Mononuclear cell (primary cell): ENCODE measurements around the gene C7orf33. TPM values are rescaled to one million over a fixed set of nuclear protein-coding genes. Genes with fewer than 3 reads are reported as not detected.
"Not testable (repeated sequence)": the region's sequence is repeated elsewhere in the genome, so short reads cannot be mapped to it uniquely, and the experiment has no call there.

Source experiments
- H3K27me3 ChIP-seq: 2 replicates; pipeline ENCODE4 v1.6.0; 2011; ENCODE audit warnings: low read length, control low read depth; ENCODE audit not compliant: insufficient read depth
- H3K4me1 ChIP-seq: 2 replicates; pipeline ENCODE4 v1.5.1; 2011; ENCODE audit warnings: mild to moderate bottlenecking, low read length, control low read depth; ENCODE audit not compliant: insufficient read depth
- H3K4me3 ChIP-seq: 2 replicates; pipeline ENCODE4 v1.5.1; 2011; ENCODE audit warnings: mild to moderate bottlenecking, low read length, moderate library complexity
- H3K9me3 ChIP-seq: 2 replicates; pipeline ENCODE4 v1.5.1; 2011; ENCODE audit warnings: low read depth, mild to moderate bottlenecking, control low read depth, low read length
- total RNA-seq: library from RNA; depleted of rRNA; stranded (reverse); fragments of >200 nt; gene quantifications from one replicate; pipeline ENCODE4 v1.2.3, GENCODE V29; 2012

The C7orf33 gene
- total RNA-seq, 1 donor = not detected

- no peak overlapping the region for H3K4me3 ChIP-seq
- peaks cover 5% of the 10 kb centered on the region for H3K4me1 ChIP-seq
- H3K9me3 ChIP-seq = no peaks in the 10 kb centered on the region
- no peaks in the 10 kb centered on the region for H3K27me3 ChIP-seq
These were observed 20.1 kb upstream of the C7orf33 start for GRCh38 chr7:148570510-148570909.

GRCh38 chr7:148570973-148571372, 19.6 kb upstream of the C7orf33 start:
- H3K4me3 ChIP-seq, H3K4me1 ChIP-seq, H3K27me3 ChIP-seq, H3K9me3 ChIP-seq: not testable (repeated sequence)

DNA sequence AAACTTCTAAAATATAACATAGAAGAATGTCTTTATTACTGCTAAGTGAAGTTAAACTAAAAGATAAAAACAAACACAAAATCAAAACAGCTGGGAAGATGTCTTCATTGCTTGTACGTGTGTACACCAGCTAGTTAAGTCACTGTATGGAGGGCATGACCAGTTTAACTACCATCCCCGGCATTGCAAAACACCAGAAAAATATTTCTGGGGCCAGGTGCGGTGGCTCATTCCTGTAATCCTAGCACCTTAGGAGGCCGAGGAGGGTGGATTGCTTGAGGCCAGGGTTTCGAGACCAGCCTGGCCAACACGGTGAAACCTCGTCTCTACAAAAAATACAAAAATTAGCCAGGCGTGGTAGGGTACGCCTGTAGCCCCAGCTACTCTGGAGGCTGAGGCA, 19.2 kb upstream of the C7orf33 start:
- Histone ChIP-seq H3K4me3 (no peak overlapping the region), H3K9me3 (no peaks in the 10 kb centered on the region), H3K4me1 (peaks cover 5% of the 10 kb centered on the region), H3K27me3 (no peaks in the 10 kb centered on the region)

DNA sequence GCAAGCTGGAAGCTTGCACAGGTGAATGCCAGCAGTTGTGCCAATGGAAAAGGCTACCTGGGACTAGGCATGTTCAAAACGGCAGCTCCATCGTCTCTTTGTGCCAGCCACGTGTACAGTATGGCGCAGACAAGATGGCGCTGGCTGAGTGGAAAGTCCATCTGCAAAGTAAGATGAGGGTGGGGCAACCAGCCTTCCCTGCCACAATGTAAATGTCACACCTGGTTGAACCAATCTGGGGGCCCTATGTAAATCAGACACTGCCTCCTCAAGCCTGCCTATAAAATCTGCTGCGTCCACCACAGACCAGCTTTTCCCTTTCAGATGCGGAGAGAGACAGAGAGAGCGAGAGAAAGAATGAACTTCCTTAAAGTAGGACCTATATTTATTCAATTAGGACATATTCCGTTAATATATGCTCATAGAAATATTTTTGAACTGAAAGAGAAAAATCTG, 18.5 kb upstream of the C7orf33 start:
- peaks cover 5% of the 10 kb centered on the region for H3K4me1 ChIP-seq
- no peaks in the 10 kb centered on the region for H3K27me3 ChIP-seq
- no peak overlapping the region for H3K4me3 ChIP-seq
- no peaks in the 10 kb centered on the region for H3K9me3 ChIP-seq

- not testable (repeated sequence) for H3K4me3 ChIP-seq, H3K9me3 ChIP-seq, H3K27me3 ChIP-seq, H3K4me1 ChIP-seq
These were observed 17.0 kb upstream of the C7orf33 start for GRCh38 chr7:148573581-148573980.

GRCh38 chr7:148575640-148576411, 14.7 kb upstream of the C7orf33 start:
- no peaks in the 10 kb centered on the region for H3K9me3 ChIP-seq

GRCh38 chr7:148579366-148579765, 11.2 kb upstream of the C7orf33 start:
- H3K4me1 ChIP-seq = peaks cover 41% of the 10 kb centered on the region
- no peaks in the 10 kb centered on the region for H3K27me3 ChIP-seq
- no peaks in the 10 kb centered on the region for H3K9me3 ChIP-seq

More at GRCh38 chr7:148575640-148576411, 14.7 kb upstream of the C7orf33 start:
- H3K4me3 ChIP-seq = no peak overlapping the region
- peaks cover 11% of the 10 kb centered on the region for H3K4me1 ChIP-seq
- no peaks in the 10 kb centered on the region for H3K27me3 ChIP-seq

GRCh38 chr7:148580446-148580845, 10.1 kb upstream of the C7orf33 start:
- Histone ChIP-seq H3K4me1 (peaks cover 44% of the 10 kb centered on the region), H3K9me3 (no peaks in the 10 kb centered on the region), H3K4me3 (no peak overlapping the region), H3K27me3 (no peaks in the 10 kb centered on the region)

More at GRCh38 chr7:148579366-148579765, 11.2 kb upstream of the C7orf33 start:
- no peak overlapping the region for H3K4me3 ChIP-seq

DNA sequence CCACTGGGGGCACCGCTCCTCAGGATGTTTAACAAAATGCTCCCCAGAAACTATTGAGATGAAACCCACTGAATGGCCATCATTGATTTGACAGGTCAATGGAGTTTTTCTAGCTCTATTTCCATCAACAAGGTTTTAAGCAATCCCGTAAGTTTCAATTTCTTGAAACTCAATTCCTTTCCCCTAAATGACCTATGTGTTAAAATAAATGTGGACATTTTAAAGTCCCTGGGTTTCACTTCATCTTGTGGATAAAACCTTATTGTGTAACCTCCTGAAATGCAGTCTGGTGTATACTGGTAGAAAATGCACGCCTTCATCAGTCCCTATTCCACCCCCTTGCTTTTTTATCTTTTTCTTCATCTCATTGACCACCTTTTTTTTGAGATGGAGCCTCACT, 8.9 kb upstream of the C7orf33 start:
- no peaks in the 10 kb centered on the region for H3K9me3 ChIP-seq
- peaks cover 39% of the 10 kb centered on the region for H3K4me1 ChIP-seq
- H3K4me3 ChIP-seq = no peak overlapping the region
- H3K27me3 ChIP-seq = no peaks in the 10 kb centered on the region

GRCh38 chr7:148584154-148584827, 6.3 kb upstream of the C7orf33 start:
- Histone ChIP-seq H3K4me3 (no peak overlapping the region), H3K27me3 (no peaks in the 10 kb centered on the region), H3K4me1 (peaks cover 39% of the 10 kb centered on the region), H3K9me3 (no peaks in the 10 kb centered on the region)

- H3K9me3 ChIP-seq = no peaks in the 10 kb centered on the region
These were observed 5.2 kb upstream of the C7orf33 start for GRCh38 chr7:148585399-148585798.

GRCh38 chr7:148587076-148587475, 3.5 kb upstream of the C7orf33 start:
- Histone ChIP-seq H3K9me3 (no peaks in the 10 kb centered on the region), H3K4me1 (peaks cover 22% of the 10 kb centered on the region), H3K27me3 (no peaks in the 10 kb centered on the region), H3K4me3 (no peak overlapping the region)

More at GRCh38 chr7:148585399-148585798, 5.2 kb upstream of the C7orf33 start:
- H3K4me3 ChIP-seq = no peak overlapping the region
- H3K4me1 ChIP-seq = peaks cover 37% of the 10 kb centered on the region
- H3K27me3 ChIP-seq = no peaks in the 10 kb centered on the region

- H3K27me3 ChIP-seq = no peaks in the 10 kb centered on the region
- no peak overlapping the region for H3K4me3 ChIP-seq
- no peaks in the 10 kb centered on the region for H3K9me3 ChIP-seq
- H3K4me1 ChIP-seq = peaks cover 16% of the 10 kb centered on the region
These were observed 2.4 kb upstream of the C7orf33 start for GRCh38 chr7:148588168-148588567.

- H3K4me1 ChIP-seq = peaks cover 10% of the 10 kb centered on the region
- H3K9me3 ChIP-seq = no peaks in the 10 kb centered on the region
- no peaks in the 10 kb centered on the region for H3K27me3 ChIP-seq
- no peak overlapping the region for H3K4me3 ChIP-seq
These were observed 1.9 kb upstream of the C7orf33 start for GRCh38 chr7:148588670-148589131.

DNA sequence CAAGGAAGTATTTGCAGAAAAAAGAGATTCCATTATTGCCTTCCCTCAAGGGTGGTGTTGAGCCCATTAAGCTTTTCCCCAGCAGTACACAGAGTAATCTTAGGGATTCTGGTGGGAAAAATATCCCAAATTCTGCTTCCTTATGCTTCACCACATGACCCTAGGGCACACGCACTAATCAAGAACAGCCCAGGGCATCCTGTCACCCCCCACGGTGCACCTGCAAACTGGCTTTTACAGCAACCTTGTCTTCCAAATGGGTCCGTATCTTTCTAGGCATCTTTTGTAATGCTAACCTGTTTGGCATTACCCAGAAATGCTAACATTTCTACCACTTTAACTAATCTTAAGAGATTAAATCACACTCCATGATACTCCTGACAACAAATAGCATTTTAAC, 926 bp upstream of the C7orf33 start:
- no peaks in the 10 kb centered on the region for H3K9me3 ChIP-seq
- H3K27me3 ChIP-seq = no peaks in the 10 kb centered on the region
- H3K4me1 ChIP-seq = peaks cover 2% of the 10 kb centered on the region
- H3K4me3 ChIP-seq = no peak overlapping the region
